GM23338 (cell line): ENCODE measurements around the gene MYO18B. TPM values are rescaled to one million over a fixed set of nuclear protein-coding genes. Genes with fewer than 3 reads are reported as not detected.

ENCODE experiments used
- ATAC-seq: fragments of 200-7000 bp; cut with Tn5 transposase; 3 replicates; pipeline ENCODE4 v1.9.1; 2020
- DNase-seq: peaks from one replicate; pipeline ENCODE4 v3.0.0-alpha.2; 2015; ENCODE audit warnings: low spot score
- H2AFZ ChIP-seq: fragments of 200-600 bp; sonication (generic); 2 replicates; pipeline ENCODE4 v1.8.0; 2016; ENCODE audit warnings: antibody characterized with exemption, mild to moderate bottlenecking, moderate library complexity
- H3F3A ChIP-seq: fragments of 200-600 bp; sonication (generic); replicated peaks from 2 replicates; pipeline ENCODE4 v1.8.0; 2017; ENCODE audit warnings: antibody characterized with exemption, mixed run types, low read depth
- H3K27ac ChIP-seq: fragments of 200-600 bp; sonication (generic); 2 replicates; pipeline ENCODE4 v1.6.1; 2016; ENCODE audit warnings: low read depth
- H3K27me3 ChIP-seq: fragments of 200-600 bp; sonication (generic); 2 replicates; pipeline ENCODE4 v1.8.0; 2016; ENCODE audit warnings: mild to moderate bottlenecking, mixed run types, moderate library complexity; ENCODE audit not compliant: insufficient read depth
- H3K36me3 ChIP-seq: fragments of 200-600 bp; sonication (generic); 2 replicates; pipeline ENCODE4 v1.8.0; 2016; ENCODE audit warnings: mild to moderate bottlenecking; ENCODE audit not compliant: insufficient read depth
- H3K4me1 ChIP-seq: fragments of 200-600 bp; sonication (generic); 2 replicates; pipeline ENCODE4 v1.8.0; 2016; ENCODE audit warnings: mild to moderate bottlenecking, moderate library complexity; ENCODE audit not compliant: insufficient read depth
- H3K4me2 ChIP-seq: fragments of 200-600 bp; sonication (generic); 2 replicates; pipeline ENCODE4 v1.7.1; 2017; ENCODE audit warnings: mixed run types
- H3K4me3 ChIP-seq: fragments of 200-600 bp; sonication (generic); 2 replicates; pipeline ENCODE4 v1.6.1; 2016; ENCODE audit warnings: mixed run types
- H3K79me2 ChIP-seq: fragments of 200-600 bp; sonication (generic); replicated peaks from 2 replicates; pipeline ENCODE4 v1.8.0; 2017; ENCODE audit warnings: mild to moderate bottlenecking; ENCODE audit not compliant: insufficient read depth
- H3K9me2 ChIP-seq: fragments of 200-600 bp; sonication (generic); 2 replicates; pipeline ENCODE4 v1.8.0; 2017; ENCODE audit not compliant: insufficient read depth
- H4K20me1 ChIP-seq: fragments of 200-600 bp; sonication (generic); replicated peaks from 2 replicates; pipeline ENCODE4 v1.8.0; 2017; ENCODE audit warnings: mild to moderate bottlenecking; ENCODE audit not compliant: insufficient read depth
- H3K27ac Mint-ChIP-seq: 2 replicates; pipeline ENCODE4 v1.8.0; 2020; ENCODE audit warnings: inconsistent platforms, mild to moderate bottlenecking, moderate library complexity, mixed read lengths
- H3K27me3 Mint-ChIP-seq: 3 replicates; pipeline ENCODE4 v1.8.0; 2022; ENCODE audit warnings: low read depth, mild to moderate bottlenecking, moderate library complexity, mixed read lengths, inconsistent platforms; ENCODE audit not compliant: insufficient read depth, poor library complexity
- H3K36me3 Mint-ChIP-seq: 3 replicates; pipeline ENCODE4 v1.8.0; 2021; ENCODE audit warnings: low read depth, mild to moderate bottlenecking, inconsistent platforms, moderate library complexity, mixed read lengths
- H3K4me1 Mint-ChIP-seq: 3 replicates; pipeline ENCODE4 v1.8.0; 2020; ENCODE audit warnings: mild to moderate bottlenecking, inconsistent platforms, mixed read lengths
- H3K4me3 Mint-ChIP-seq: 3 replicates; pipeline ENCODE4 v1.8.0; 2021; ENCODE audit warnings: moderate library complexity, mild to moderate bottlenecking, inconsistent platforms, mixed read lengths
- H3K9me3 Mint-ChIP-seq: 3 replicates; pipeline ENCODE4 v1.8.0; 2020; ENCODE audit warnings: moderate library complexity, mild to moderate bottlenecking, inconsistent platforms, mixed read lengths
- CTCF ChIP-seq, 2 experiments: fragments of 200-600 bp in 1 of 2; sonication (generic) in 1 of 2; conservative IDR thresholded peaks; 2 replicates each; pipeline versions ENCODE4 v1.5.1 to v1.6.1; 2016 to 2017; ENCODE audit warnings: antibody characterized with exemption in 2 of 2, low read depth in 2 of 2, mild to moderate bottlenecking in 2 of 2, moderate library complexity in 1 of 2
- ETS1 ChIP-seq: IDR thresholded peaks from 2 replicates; pipeline ENCODE4 v1.6.1; 2016; ENCODE audit warnings: antibody characterized with exemption
- EZH2phosphoT487 ChIP-seq: fragments of 200-600 bp; sonication (generic); IDR thresholded peaks from one replicate; pipeline ENCODE4 v1.8.1; 2018; ENCODE audit warnings: antibody characterized with exemption; ENCODE audit not compliant: unreplicated experiment
- POLR2AphosphoS5 ChIP-seq: IDR thresholded peaks from 2 replicates; pipeline ENCODE4 v1.6.1; 2016; ENCODE audit warnings: antibody characterized with exemption, low read depth
- REST ChIP-seq: IDR thresholded peaks from one replicate; pipeline ENCODE4 v1.6.1; 2018; ENCODE audit warnings: antibody characterized with exemption; ENCODE audit not compliant: unreplicated experiment
- STAT1 ChIP-seq: IDR thresholded peaks from one replicate; pipeline ENCODE4 v1.6.1; 2016; ENCODE audit warnings: antibody characterized with exemption; ENCODE audit not compliant: unreplicated experiment
- ZNF331 ChIP-seq: fragments of 250-450 bp; sonication (Bioruptor Pico); IDR thresholded peaks from 2 replicates; pipeline ENCODE4 v1.5.0; 2020; ENCODE audit warnings: low read depth, mild to moderate bottlenecking, moderate library complexity
- ZNF462 ChIP-seq: fragments of 250-450 bp; sonication (Bioruptor Pico); IDR thresholded peaks from 2 replicates; pipeline ENCODE4 v1.5.0; 2020; ENCODE audit warnings: mild to moderate bottlenecking, moderate library complexity
- polyA plus RNA-seq: library from polyadenylated mRNA; unstranded; fragments of >200 nt; fragmentation: Nextera tagmentation; extraction: Ambion mirVana; gene quantifications from 2 replicates; pipeline ENCODE4 v1.2.1, GENCODE V29; 2016
- total RNA-seq: library from RNA; depleted of rRNA; stranded (reverse); fragments of >200 nt; shearing (Covaris generic); gene quantifications from 2 replicates; pipeline ENCODE4 v1.2.3, GENCODE V29; 2014

Gene MYO18B
- total and polyA plus RNA-seq, 2 experiments from 2014 or later = 0.36 to 0.45 TPM

- TF ChIP-seq ZNF331 (CRISPR knock-in tag) = no peak
- no peak for TF ChIP-seq REST
Observed at GRCh38 chr22:25800766-25801165, 58.8 kb downstream of the MYO18B start (continued).

- H2AFZ ChIP-seq = no peak overlapping the region
- H3K4me1 Mint-ChIP-seq = no peaks in the 10 kb centered on the region
- no peak overlapping the region for H3K27ac Mint-ChIP-seq
- no peaks in the 10 kb centered on the region for H3K36me3 ChIP-seq
- no peaks in the 10 kb centered on the region for H3K9me3 Mint-ChIP-seq
- no peaks in the 10 kb centered on the region for H3K27me3 ChIP-seq
- H3K36me3 Mint-ChIP-seq = no peaks in the 10 kb centered on the region
- H3K4me2 ChIP-seq = no peak overlapping the region
- no peak overlapping the region for H3K4me3 Mint-ChIP-seq
- H3K27me3 Mint-ChIP-seq = peaks cover 7% of the 10 kb centered on the region
- no peak overlapping the region for H3K27ac ChIP-seq
- no peaks in the 10 kb centered on the region for H3K9me2 ChIP-seq
- H3K4me3 ChIP-seq = no peak overlapping the region
- no peaks in the 10 kb centered on the region for H3F3A ChIP-seq
- no peaks in the 10 kb centered on the region for H3K79me2 ChIP-seq
- H3K4me1 ChIP-seq = no peaks in the 10 kb centered on the region
- no peak for DNase-seq
- no peak for ATAC-seq
- H4K20me1 ChIP-seq = no peaks in the 10 kb centered on the region
- no peak for TF ChIP-seq CTCF (conservative IDR thresholded peaks at IDR 0.05; ENCODE audit: low read depth in 2 of 2)
- no peak for TF ChIP-seq ZNF462 (CRISPR knock-in tag)
- no peak for TF ChIP-seq POLR2AphosphoS5
- TF ChIP-seq STAT1 = no peak
- no peak for TF ChIP-seq REST
- TF ChIP-seq ETS1 = no peak
- no peak for TF ChIP-seq EZH2phosphoT487
Observed at GRCh38 chr22:25802018-25802417, 60.0 kb downstream of the MYO18B start.
